GM21576 (cell line): ENCODE measurements around the gene ANTKMT.

Source experiments
- ATAC-seq: cut with Tn5 transposase; IDR thresholded peaks from one replicate; pipeline ENCODE4 v1.9.1; 2021; ENCODE audit warnings: mild to moderate bottlenecking, moderate library complexity; ENCODE audit not compliant: unreplicated experiment

The ANTKMT gene

GRCh38 chr16:695355-696089 lies 25.4 kb upstream of the ANTKMT start:
- ATAC-seq, result no peak

- no peak for ATAC-seq
Observed at GRCh38 chr16:698911-699671, 21.9 kb upstream of the ANTKMT start.

GRCh38 chr16:700684-701584 lies 20.0 kb upstream of the ANTKMT start:
- no peak for ATAC-seq

- ATAC-seq, result no peak
Observed at GRCh38 chr16:702341-702740, 18.6 kb upstream of the ANTKMT start.

GRCh38 chr16:703406-703805 lies 17.5 kb upstream of the ANTKMT start:
- no peak for ATAC-seq

GRCh38 chr16:704047-704446 lies 16.9 kb upstream of the ANTKMT start:
- no peak for ATAC-seq

- ATAC-seq, result no peak
Observed at GRCh38 chr16:704552-705380, 16.2 kb upstream of the ANTKMT start.

- ATAC-seq, result no peak
Observed at GRCh38 chr16:705431-706188, 15.3 kb upstream of the ANTKMT start, which contains the start of gene FBXL16. TSS of gene FBXL16 (minus strand) at chr16:705801. CDS start at chr16:697405, 8,396 bp downstream.

- ATAC-seq, result no peak
Observed at GRCh38 chr16:706189-707061, 14.5 kb upstream of the ANTKMT start.

GRCh38 chr16:707062-707538 lies 13.8 kb upstream of the ANTKMT start:
- no peak for ATAC-seq

- ATAC-seq, result no peak
Observed at GRCh38 chr16:708019-708418, 12.9 kb upstream of the ANTKMT start.

- ATAC-seq, result no peak
Observed at GRCh38 chr16:708959-709358, 12.0 kb upstream of the ANTKMT start.

GRCh38 chr16:709566-710499 lies 11.1 kb upstream of the ANTKMT start:
- ATAC-seq, result no peak

- no peak for ATAC-seq
Observed at GRCh38 chr16:710500-711075, 10.4 kb upstream of the ANTKMT start.

GRCh38 chr16:711084-711483 lies 9.9 kb upstream of the ANTKMT start:
- no peak for ATAC-seq

- no peak for ATAC-seq
Observed at GRCh38 chr16:711548-712320, 9.2 kb upstream of the ANTKMT start.
